Activated T-helper 1 cell treated with anti-CD3 and anti-CD28 coated beads, Interleukin-12 subunit alpha, Interleukin-12 subunit beta, Interleukin-2, Interleukin-4 antibody, amounts not matched to agents 30 ng/mL and 10 ng/mL and 1 ng/mL, durations not matched to agents 14 hours and 24 hours and 36 hours (primary cell): ENCODE results near the gene VPS51. TPM values are rescaled to one million over a fixed set of nuclear protein-coding genes. Genes with fewer than 3 reads are reported as not detected.

Experiments
- DNase-seq: peaks from one replicate; pipeline ENCODE4 v3.0.0; 2021; ENCODE audit warnings: low spot score
- H3K27ac Mint-ChIP-seq: one replicate; pipeline ENCODE4 v1.8.0; 2021; ENCODE audit warnings: mild to moderate bottlenecking, mixed read lengths
- H3K27me3 Mint-ChIP-seq: one replicate; pipeline ENCODE4 v1.8.0; 2022; ENCODE audit warnings: mild to moderate bottlenecking, moderate library complexity, mixed read lengths; ENCODE audit not compliant: insufficient read depth
- H3K36me3 Mint-ChIP-seq: one replicate; pipeline ENCODE4 v1.8.0; 2021; ENCODE audit warnings: low read depth, mixed read lengths
- H3K4me1 Mint-ChIP-seq: one replicate; pipeline ENCODE4 v1.8.0; 2021; ENCODE audit warnings: low read depth, mixed read lengths
- H3K4me3 Mint-ChIP-seq: one replicate; pipeline ENCODE4 v1.8.0; 2021; ENCODE audit warnings: mild to moderate bottlenecking, moderate library complexity, mixed read lengths
- H3K9me3 Mint-ChIP-seq: one replicate; pipeline ENCODE4 v1.8.0; 2021; ENCODE audit warnings: mixed read lengths
- intact Hi-C: fragments of 100-400 bp; cut with micrococcal nuclease; formaldehyde crosslinking; loops from one replicate; pipeline ENCODE4 v1.15.1; 2024
- total RNA-seq: library from RNA; stranded (reverse); gene quantifications from 2 replicates; pipeline ENCODE4 v1.2.3, GENCODE V29; 2022

The VPS51 gene
- total RNA-seq, 1 donor from 2014 or later = 139 TPM

- H3K4me3 Mint-ChIP-seq = peak overlapping the region; percentile 99
- intact Hi-C loops = loop anchor here (5.0 kb wide), 1 partner anchor 141 kb away; the partner anchor contains the start of gene POLA2
- H3K9me3 Mint-ChIP-seq = no peaks in the 10 kb centered on the region
- H3K36me3 Mint-ChIP-seq = peaks cover 59% of the 10 kb centered on the region
- no peak for DNase-seq
- H3K4me1 Mint-ChIP-seq = peaks cover 44% of the 10 kb centered on the region
- no peaks in the 10 kb centered on the region for H3K27me3 Mint-ChIP-seq
- peak overlapping the region; percentile 99 for H3K27ac Mint-ChIP-seq
These were observed 24.8 kb downstream of the VPS51 start for GRCh38 chr11:65120831-65121230.

DNA sequence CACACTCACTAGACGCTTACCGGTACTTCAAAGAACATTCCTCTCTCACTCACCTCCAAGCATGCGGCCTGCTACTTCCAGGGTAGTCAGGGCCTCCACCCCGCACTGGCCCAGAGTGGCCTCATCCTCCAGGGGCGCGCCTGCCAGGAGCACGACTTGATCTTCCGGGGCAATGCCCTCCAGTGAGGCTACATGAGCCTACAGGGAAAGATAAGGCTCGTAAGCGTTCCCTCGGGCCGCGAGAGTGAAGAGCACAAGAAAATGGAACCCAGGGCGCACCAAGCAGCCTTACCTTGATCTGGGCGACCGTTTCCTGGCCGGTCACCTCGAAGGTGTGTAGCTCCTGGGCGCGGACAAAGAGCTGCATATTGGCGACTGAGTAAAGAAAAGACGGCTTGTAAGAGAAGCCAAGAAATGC, 25.4 kb downstream of the VPS51 start:
- Mint-ChIP-seq H3K36me3 (peaks cover 61% of the 10 kb centered on the region), H3K4me3 (peak overlapping the region; percentile 99)
- intact Hi-C loops = loop anchor here (5.0 kb wide), 1 partner anchor 141 kb away; the partner anchor contains the start of gene POLA2

DNA sequence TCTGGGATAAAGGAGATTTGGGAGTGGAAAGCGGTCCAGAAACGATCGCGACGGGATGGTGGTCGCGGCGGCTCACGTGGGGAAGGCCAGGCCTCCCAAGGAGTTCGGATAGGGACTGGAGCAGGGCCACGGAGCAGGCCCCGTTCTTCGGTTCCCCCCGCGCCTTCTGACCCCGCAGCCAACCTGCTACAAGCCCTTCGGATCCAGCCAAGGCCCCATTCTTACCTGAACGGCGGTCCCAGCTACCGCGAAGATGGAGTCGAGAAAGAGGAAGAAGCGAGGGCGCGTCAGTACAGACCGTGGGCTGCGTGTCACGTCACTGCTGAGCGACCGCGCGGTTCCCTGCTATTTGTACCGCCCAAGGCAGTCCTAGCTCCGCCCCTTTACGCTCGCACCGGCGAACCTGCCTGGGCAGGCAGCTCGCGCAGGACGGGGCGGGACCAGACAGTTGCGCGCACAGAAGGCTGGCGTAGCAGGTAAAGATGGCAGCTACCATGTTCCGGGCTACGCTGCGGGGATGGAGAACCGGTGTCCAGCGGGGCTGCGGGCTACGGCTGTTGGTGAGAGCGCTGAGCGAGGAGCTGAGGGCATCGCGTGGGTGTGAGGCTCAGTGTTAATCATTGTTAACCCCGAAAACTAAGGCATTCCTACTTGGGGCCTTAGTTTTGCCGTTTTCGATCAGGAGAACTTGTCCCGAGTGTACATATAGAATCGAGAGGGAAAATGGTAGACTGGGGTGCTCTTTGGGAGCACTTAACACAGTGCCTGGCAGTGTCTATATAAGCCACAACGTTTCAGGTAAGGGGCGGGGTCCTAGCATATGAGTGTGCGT, 26.1 kb downstream of the VPS51 start, which contains the start of the genes FAU and MRPL49:
Gene FAU, minus strand, starts transcription at position 270 of the 832 bp plus-strand sequence. CDS start 321 bp downstream, outside the sequence.
Gene MRPL49, plus strand, starts transcription at position 457 of the 832 bp plus-strand sequence. Its CDS starts 26 bp downstream, at position 483.
- peak within 1 kb of the TSS; percentile 99 for H3K27ac Mint-ChIP-seq
- peaks cover 44% of the 10 kb centered on the region for H3K4me1 Mint-ChIP-seq
- intact Hi-C loops = loop anchor here (1.0 to 5.0 kb wide), 6 partner anchors 12 to 343 kb away; partner anchors contain the start of genes ARL2, CDCA5, POLA2 and SF1
- peaks cover 66% of the 10 kb centered on the region for H3K36me3 Mint-ChIP-seq
- no peaks in the 10 kb centered on the region for H3K27me3 Mint-ChIP-seq
- no peaks in the 10 kb centered on the region for H3K9me3 Mint-ChIP-seq
- peak; percentile 99 for DNase-seq
- peak within 1 kb of the TSS; percentile 99 for H3K4me3 Mint-ChIP-seq

More for the DNA sequence above, 25.4 kb downstream of the VPS51 start:
- DNase-seq = no peak
- H3K27ac Mint-ChIP-seq = peak overlapping the region; percentile 99
- H3K27me3 Mint-ChIP-seq = no peaks in the 10 kb centered on the region
- peaks cover 44% of the 10 kb centered on the region for H3K4me1 Mint-ChIP-seq
- H3K9me3 Mint-ChIP-seq = no peaks in the 10 kb centered on the region

DNA sequence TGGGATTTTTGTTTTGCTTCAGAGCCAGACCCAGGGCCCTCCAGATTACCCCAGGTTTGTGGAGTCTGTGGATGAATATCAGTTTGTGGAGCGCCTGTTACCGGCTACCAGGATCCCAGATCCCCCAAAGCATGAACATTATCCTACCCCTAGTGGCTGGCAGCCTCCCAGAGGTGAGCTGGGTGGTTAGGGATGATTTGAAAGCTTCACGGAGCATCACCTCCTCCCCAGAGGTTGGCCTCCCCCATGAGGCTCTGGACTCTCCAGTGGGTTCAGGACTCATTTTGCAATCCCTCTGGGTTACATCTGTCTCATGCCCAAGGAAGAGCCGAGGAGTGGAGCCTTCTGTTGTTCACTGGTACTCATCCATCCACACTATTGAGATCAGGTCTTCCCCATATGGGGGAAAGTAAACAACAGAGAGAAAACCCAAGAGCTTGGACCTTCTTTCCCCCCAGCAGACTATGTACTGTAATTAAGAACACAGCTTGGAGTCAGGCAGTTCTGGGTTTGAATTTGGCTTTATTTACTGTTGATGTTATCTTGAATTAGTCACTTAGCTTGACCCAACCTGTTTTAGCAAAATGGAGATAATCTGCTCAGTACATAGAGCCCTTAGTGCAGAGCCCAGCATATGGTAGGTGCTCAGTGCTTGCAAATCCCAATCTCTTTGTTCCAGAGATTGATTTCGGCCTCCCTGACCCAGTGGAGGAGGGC, 28.6 kb downstream of the VPS51 start:
- DNase-seq = no peak
- Mint-ChIP-seq H3K36me3 (peaks cover 55% of the 10 kb centered on the region), H3K4me3 (peak overlapping the region; percentile 45), H3K27me3 (no peaks in the 10 kb centered on the region), H3K4me1 (peaks cover 30% of the 10 kb centered on the region), H3K9me3 (no peaks in the 10 kb centered on the region), H3K27ac (peak overlapping the region; percentile 49)
- intact Hi-C loops = loop anchor here (5.0 kb wide), 1 partner anchor 138 kb away; the partner anchor contains the start of gene POLA2

DNA sequence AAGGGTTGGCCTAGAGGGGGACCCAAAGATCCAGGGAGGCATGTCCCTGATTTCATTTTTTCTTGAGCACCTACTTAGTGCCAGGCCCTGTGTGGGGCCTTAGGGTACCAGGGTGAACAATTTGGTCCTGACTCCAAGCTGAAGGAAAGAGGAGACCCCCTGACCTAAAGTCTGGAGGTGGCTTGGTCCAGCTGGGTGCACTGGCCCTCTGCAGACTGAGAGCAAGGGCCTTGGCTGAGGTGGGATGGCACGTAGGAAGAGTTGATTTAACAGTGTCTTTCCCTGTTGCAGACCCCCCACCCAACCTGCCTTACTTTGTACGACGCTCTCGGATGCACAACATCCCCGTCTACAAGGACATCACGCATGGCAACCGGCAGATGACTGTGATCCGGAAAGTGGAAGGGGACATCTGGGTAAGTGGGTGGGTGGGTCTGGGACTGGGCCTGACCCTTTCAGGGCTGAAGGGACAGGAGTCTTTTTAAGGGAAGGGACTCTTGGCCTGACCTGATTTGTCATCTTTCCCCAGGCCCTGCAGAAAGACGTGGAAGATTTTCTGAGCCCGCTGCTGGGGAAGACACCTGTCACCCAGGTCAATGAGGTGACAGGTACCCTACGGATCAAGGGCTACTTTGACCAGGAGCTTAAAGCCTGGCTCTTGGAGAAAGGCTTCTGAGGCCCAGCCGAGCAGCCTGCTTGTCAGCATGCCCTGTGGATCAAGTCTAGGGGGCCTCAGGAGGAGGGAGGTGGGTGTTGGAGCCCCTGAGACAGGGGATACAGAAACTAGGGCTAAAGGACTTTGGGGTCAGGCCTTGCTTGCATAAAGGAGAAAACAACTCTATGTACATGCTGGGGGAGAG, 29.4 kb downstream of the VPS51 start:
- Mint-ChIP-seq H3K4me1 (peaks cover 22% of the 10 kb centered on the region), H3K27me3 (no peaks in the 10 kb centered on the region), H3K9me3 (no peaks in the 10 kb centered on the region), H3K36me3 (peaks cover 50% of the 10 kb centered on the region), H3K27ac (no peak overlapping the region), H3K4me3 (no peak overlapping the region)
- intact Hi-C loops = no loop called here
- DNase-seq = no peak

GRCh38 chr11:65126624-65127274, 30.7 kb downstream of the VPS51 start:
- H3K9me3 Mint-ChIP-seq = no peaks in the 10 kb centered on the region
- H3K4me3 Mint-ChIP-seq = no peak overlapping the region
- peaks cover 43% of the 10 kb centered on the region for H3K36me3 Mint-ChIP-seq
- DNase-seq = no peak
- H3K27me3 Mint-ChIP-seq = no peaks in the 10 kb centered on the region
- intact Hi-C loops = no loop called here
- H3K27ac Mint-ChIP-seq = no peak overlapping the region
- peaks cover 11% of the 10 kb centered on the region for H3K4me1 Mint-ChIP-seq

- intact Hi-C loops = no loop called here
- no peak for DNase-seq
- no peaks in the 10 kb centered on the region for H3K9me3 Mint-ChIP-seq
- peaks cover 43% of the 10 kb centered on the region for H3K36me3 Mint-ChIP-seq
- no peak overlapping the region for H3K4me3 Mint-ChIP-seq
- H3K27me3 Mint-ChIP-seq = no peaks in the 10 kb centered on the region
- H3K4me1 Mint-ChIP-seq = peaks cover 8% of the 10 kb centered on the region
- no peak overlapping the region for H3K27ac Mint-ChIP-seq
These were observed 31.6 kb downstream of the VPS51 start for GRCh38 chr11:65127473-65128181.

DNA sequence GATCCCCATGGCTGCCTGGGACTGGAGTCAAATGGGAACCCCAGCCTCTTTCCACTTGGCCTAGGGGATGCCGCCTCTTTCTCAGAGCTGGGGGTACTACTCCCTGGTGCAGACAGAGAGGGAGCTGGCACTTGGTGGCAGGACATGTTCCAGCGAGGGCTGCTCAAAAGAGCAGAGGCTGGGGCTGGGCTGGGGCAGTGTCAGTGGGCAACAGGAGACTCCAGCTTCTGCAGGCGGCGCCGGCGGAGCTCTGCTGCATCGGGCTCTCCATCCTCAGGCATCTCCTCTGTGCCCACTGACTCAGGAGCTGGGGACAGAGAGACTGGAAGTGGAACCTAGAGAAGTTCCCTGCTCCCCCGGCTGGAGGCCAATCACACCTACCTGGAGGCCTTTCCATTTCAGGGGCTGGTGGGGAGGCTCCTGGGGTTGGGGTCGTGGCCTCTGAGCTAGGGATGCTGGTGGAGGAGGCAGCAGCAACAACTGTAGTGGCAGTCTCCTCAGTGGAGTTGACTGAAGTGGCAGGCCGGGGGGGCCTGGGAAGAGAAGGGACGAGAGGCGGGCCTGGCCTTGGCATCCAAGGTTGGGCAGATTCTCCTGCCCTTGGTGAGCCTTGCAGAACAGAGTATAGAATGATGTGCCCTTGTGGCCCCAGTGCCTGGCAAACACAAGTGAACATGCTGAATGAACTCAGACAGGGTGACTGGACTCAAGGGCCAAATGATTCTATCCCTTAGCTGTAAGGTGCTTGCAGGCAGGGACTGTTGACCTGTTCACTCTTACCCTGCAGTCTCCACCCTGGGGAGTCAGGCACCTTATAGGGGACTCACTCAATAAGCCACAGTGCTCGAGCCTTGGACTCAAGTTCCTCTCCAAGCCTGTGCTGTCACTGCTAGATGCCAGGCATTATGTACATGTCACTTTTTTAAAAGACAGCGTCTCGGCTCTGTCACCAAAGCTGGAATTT, 32.5 kb downstream of the VPS51 start:
- Mint-ChIP-seq H3K4me1 (peaks cover 16% of the 10 kb centered on the region), H3K36me3 (peaks cover 41% of the 10 kb centered on the region), H3K27ac (no peak overlapping the region), H3K27me3 (no peaks in the 10 kb centered on the region), H3K4me3 (no peak overlapping the region), H3K9me3 (no peaks in the 10 kb centered on the region)
- intact Hi-C loops = no loop called here
- DNase-seq = no peak

DNA sequence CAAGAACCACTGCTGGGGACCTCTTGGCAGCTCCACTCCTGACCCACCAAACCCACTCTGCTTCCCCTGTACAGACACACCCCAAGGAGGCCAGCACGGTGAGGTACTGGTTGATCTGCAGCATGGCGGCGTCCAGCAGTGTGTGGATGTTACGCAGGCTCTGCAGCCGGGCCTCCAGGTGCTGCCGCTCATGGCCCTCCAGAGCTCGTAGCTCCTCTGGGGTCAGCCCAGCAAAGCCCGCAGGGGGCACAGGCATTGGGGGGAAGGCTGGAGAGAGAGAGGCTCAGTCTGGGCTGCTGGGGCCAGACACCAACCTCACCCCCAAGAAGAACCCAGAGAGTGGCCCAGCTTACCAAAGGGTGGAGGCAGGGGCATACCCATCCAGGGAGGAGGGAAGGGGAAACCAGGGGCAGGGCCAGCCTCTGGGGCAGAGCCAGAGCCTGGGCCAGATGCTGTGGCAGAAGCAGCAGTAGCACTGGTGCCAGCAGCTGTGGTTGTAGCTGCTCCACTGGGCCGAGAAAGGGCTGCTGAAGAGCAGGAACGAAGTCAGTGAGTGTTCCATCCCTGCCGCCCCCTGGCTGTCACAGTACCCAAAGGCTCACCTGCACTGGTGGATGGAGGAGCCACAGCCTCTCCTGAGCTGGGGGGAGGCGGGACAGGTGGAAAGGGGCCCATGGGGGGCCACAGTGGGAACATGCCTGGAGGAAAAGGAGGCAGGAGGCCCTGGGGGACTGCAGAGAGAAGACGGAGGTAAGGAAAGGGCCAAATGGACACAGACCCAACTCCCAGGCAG, 33.8 kb downstream of the VPS51 start:
- Mint-ChIP-seq H3K36me3 (peaks cover 36% of the 10 kb centered on the region), H3K9me3 (no peaks in the 10 kb centered on the region), H3K4me1 (peaks cover 14% of the 10 kb centered on the region), H3K4me3 (no peak overlapping the region), H3K27me3 (no peaks in the 10 kb centered on the region), H3K27ac (no peak overlapping the region)
- intact Hi-C loops = no loop called here
- no peak for DNase-seq
